Esophagus muscularis mucosa (tissue), 4 donors: ENCODE measurements around the gene RIC8B.

Experiments
- CTCF ChIP-seq, 3 experiments: fragments of 200-600 bp in 2 of 3; fragments of 450-650 bp in 1 of 3; sonication (generic) in 2 of 3; IDR thresholded peaks; one replicate each; pipeline ENCODE4 v1.5.1; 2017 to 2019; ENCODE audit warnings: antibody characterized with exemption in 3 of 3, mild to moderate bottlenecking in 2 of 3, moderate library complexity in 1 of 3
- EP300 ChIP-seq: sonication (generic); formaldehyde crosslinking; IDR thresholded peaks from one replicate; pipeline ENCODE4 v1.6.1; 2017; ENCODE audit warnings: antibody characterized with exemption
- POLR2A ChIP-seq: fragments of 450-650 bp; IDR thresholded peaks from one replicate; pipeline ENCODE4 v1.6.1; 2017; ENCODE audit warnings: antibody characterized with exemption, moderate library complexity, mild to moderate bottlenecking, low read depth
- POLR2AphosphoS5 ChIP-seq, 2 donors: sonication (generic); formaldehyde crosslinking; IDR thresholded peaks; one replicate each; pipeline ENCODE4 v1.6.1; 2017; ENCODE audit warnings: antibody characterized with exemption in 2 of 2

GRCh38 chr12:106885541-106886249, 111.2 kb downstream of the RIC8B start:
- TF ChIP-seq CTCF (IDR thresholded peaks at IDR 0.05) = no peak
- TF ChIP-seq POLR2A = no peak
- TF ChIP-seq POLR2AphosphoS5 (IDR thresholded peaks at IDR 0.05) = no peak
- no peak for TF ChIP-seq EP300
